Gastrocnemius medialis (tissue), 4 donors: ENCODE measurements around the gene MCF2L2. TPM values are rescaled to one million over a fixed set of nuclear protein-coding genes. Genes with fewer than 3 reads are reported as not detected.

Experiments
- ATAC-seq, 2 donors: fragments of 150-250 bp; one replicate each; pipeline ENCODE4 v1.9.1; 2016
- DNase-seq, 2 donors: peaks; one replicate each; pipeline ENCODE4 v3.0.0-alpha.2; 2019
- H3K27ac ChIP-seq, 4 donors: fragments of 200-600 bp; sonication (generic); 1 replicate in 1 of 4; 2 replicates in 3 of 4; pipeline ENCODE4 v1.5.1; 2016 to 2018; ENCODE audit warnings: mild to moderate bottlenecking in 2 of 4, moderate library complexity in 1 of 4
- H3K27me3 ChIP-seq, 3 donors: fragments of 200-600 bp; sonication (generic) in 2 of 3; 1 replicate in 1 of 3; 2 replicates in 2 of 3; pipeline versions ENCODE4 v1.5.1 to v1.6.0; 2016 to 2019; ENCODE audit warnings: mild to moderate bottlenecking in 1 of 3, moderate library complexity in 1 of 3
- H3K36me3 ChIP-seq, 2 donors: fragments of 200-600 bp; sonication (generic) in 1 of 2; one replicate each; pipeline ENCODE4 v1.5.1; 2017 to 2018
- H3K4me1 ChIP-seq, 2 donors: fragments of 200-600 bp; sonication (generic) in 1 of 2; one replicate each; pipeline ENCODE4 v1.5.1; 2016 to 2017; ENCODE audit warnings: mild to moderate bottlenecking in 2 of 2
- H3K4me3 ChIP-seq, 4 donors: fragments of 200-600 bp; sonication (generic) in 3 of 4; 1 replicate in 1 of 4; 2 replicates in 3 of 4; pipeline ENCODE4 v1.5.1; 2016 to 2019; ENCODE audit warnings: mild to moderate bottlenecking in 2 of 4
- H3K9me3 ChIP-seq, 3 donors: fragments of 200-600 bp; sonication (generic) in 2 of 3; 1 replicate in 1 of 3; 2 replicates in 2 of 3; pipeline ENCODE4 v1.5.1; 2016 to 2019
- POLR2A ChIP-seq, 2 donors: fragments of 450-650 bp; IDR thresholded peaks; one replicate each; pipeline ENCODE4 v1.6.1; 2017; ENCODE audit warnings: antibody characterized with exemption in 2 of 2, mild to moderate bottlenecking in 2 of 2, moderate library complexity in 2 of 2
- in situ Hi-C, 4 donors: fragments of 200-750 bp; cut with MboI; loops; one replicate each; pipeline versions ENCODE4 v1.15.0 to v1.8.0; 2017; ENCODE audit warnings: low sequenced_read_pairs in 4 of 4
- intact Hi-C: fragments of 100-400 bp; cut with DNase I; formaldehyde crosslinking; loops from one replicate; pipeline ENCODE4 v1.15.1; 2023; ENCODE audit warnings: low total_unique reads
- total RNA-seq, 4 donors: library from RNA; depleted of rRNA; stranded (reverse); fragments of >200 nt; gene quantifications; one replicate each; pipeline versions ENCODE4 v1.1.0 to v1.2.3, GENCODE V29; 2016
- TF ChIP-seq, protein P1 (sequence below), 5 experiments: fragments of 450-650 bp in 3 of 5; fragments of 200-600 bp in 2 of 5; sonication (generic) in 2 of 5; IDR thresholded peaks in 4 of 5; conservative IDR thresholded peaks in 1 of 5; 1 replicate in 4 of 5; 2 replicates in 1 of 5; pipeline ENCODE4 v1.5.1; 2016 to 2019; ENCODE audit warnings: antibody characterized with exemption in 5 of 5, mild to moderate bottlenecking in 3 of 5, moderate library complexity in 3 of 5

Gene MCF2L2
- total RNA-seq, 4 donors from 2014 or later = 0.27 to 0.61 (median 0.46) TPM

DNA sequence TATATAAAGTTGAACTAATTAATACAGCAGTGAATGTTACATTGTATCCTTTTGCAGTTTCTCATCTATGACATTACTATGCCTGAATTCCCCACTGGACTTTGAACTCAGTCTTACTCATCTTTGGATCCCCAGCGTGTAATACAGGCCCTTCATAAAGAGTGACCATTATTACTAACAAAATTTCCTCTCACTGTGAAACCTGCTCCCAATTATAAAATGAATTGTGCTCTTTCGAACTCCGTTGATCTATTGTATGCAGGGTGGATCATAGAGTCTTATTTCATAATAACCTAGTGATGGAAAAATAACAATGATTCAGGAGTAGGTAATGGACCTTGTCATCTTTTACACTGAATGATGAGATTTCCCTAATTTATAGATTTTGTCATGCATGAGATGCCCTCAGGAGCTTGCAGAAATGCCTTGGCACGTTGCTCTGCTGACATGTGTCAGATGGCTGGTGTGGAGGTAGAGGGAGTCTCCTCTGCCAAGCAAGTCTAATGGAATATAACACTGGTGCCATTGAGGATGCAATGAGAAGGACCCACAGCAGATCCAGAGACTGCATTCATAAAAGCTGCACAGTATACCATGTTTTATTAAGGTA, 149.8 kb downstream of the MCF2L2 start:
- Histone ChIP-seq H3K4me1 (peaks cover 5 to 11% of the 10 kb centered on the region in 2 donors), H3K36me3 (no peaks in the 10 kb centered on the region), H3K9me3 (no peaks in the 10 kb centered on the region), H3K4me3 (no peak overlapping the region), H3K27me3 (no peaks in the 10 kb centered on the region), H3K27ac (no peak overlapping the region)
- intact Hi-C loops = no loop called here
- ATAC-seq (no peak), DNase-seq (no peak)
- in situ Hi-C loops = no loop called here
- no peak for TF ChIP-seq POLR2A (IDR thresholded peaks at IDR 0.05)
- TF ChIP-seq, protein P1, sequence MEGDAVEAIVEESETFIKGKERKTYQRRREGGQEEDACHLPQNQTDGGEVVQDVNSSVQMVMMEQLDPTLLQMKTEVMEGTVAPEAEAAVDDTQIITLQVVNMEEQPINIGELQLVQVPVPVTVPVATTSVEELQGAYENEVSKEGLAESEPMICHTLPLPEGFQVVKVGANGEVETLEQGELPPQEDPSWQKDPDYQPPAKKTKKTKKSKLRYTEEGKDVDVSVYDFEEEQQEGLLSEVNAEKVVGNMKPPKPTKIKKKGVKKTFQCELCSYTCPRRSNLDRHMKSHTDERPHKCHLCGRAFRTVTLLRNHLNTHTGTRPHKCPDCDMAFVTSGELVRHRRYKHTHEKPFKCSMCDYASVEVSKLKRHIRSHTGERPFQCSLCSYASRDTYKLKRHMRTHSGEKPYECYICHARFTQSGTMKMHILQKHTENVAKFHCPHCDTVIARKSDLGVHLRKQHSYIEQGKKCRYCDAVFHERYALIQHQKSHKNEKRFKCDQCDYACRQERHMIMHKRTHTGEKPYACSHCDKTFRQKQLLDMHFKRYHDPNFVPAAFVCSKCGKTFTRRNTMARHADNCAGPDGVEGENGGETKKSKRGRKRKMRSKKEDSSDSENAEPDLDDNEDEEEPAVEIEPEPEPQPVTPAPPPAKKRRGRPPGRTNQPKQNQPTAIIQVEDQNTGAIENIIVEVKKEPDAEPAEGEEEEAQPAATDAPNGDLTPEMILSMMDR (IDR thresholded peaks at IDR 0.05 in 4 of 5, conservative IDR thresholded peaks at IDR 0.05 in 1 of 5) = no peak

DNA sequence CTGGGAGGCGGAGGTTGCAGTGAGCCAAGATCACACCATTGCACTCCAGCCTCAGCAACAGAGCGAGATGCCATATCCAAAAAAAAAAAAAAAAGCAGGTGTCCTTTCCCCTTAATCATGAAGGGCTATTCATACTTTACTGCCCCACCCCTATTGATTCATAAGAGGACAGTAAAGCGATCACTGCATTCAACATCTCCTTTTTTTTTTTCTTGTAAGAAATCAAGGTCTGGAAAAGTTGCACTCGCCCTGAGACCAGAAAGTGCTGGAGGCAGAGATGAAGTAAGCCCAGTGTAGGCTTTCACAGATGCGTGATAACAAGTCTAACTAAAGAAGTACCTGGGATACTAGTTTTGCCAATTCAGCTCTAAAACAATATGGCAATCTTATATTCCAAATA, 151.2 kb downstream of the MCF2L2 start:
- intact Hi-C loops (no loop called here), in situ Hi-C loops (no loop called here)
- Histone ChIP-seq H3K4me1 (peaks cover 11 to 13% of the 10 kb centered on the region in 2 donors), H3K4me3 (no peak overlapping the region), H3K27ac (no peak overlapping the region), H3K36me3 (no peaks in the 10 kb centered on the region), H3K27me3 (no peaks in the 10 kb centered on the region), H3K9me3 (no peaks in the 10 kb centered on the region)
- no peak for TF ChIP-seq POLR2A (IDR thresholded peaks at IDR 0.05)
- TF ChIP-seq, protein P1 (IDR thresholded peaks at IDR 0.05 in 4 of 5, conservative IDR thresholded peaks at IDR 0.05 in 1 of 5) = no peak
- ATAC-seq (no peak), DNase-seq (no peak)

DNA sequence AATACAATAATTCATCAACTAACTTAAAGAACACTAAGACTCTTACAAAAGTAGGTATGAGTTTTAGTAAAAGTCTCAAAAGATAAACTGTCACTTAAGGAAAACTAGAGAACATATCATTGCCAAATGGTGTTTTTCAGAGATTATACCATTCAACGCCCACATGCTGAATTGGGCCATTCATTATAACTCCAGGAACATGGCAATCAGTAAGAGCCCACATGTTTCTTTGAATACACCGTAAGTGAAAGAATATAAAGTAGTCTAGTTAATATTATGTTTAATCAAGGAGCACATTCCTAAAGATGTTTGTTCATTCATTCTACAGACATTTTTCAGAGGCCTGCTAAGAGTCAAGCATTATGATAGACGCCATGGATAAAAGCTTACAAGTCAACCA, 152.5 kb downstream of the MCF2L2 start:
- H3K27me3 ChIP-seq = no peaks in the 10 kb centered on the region
- peaks cover 17 to 21% of the 10 kb centered on the region in 2 donors for H3K4me1 ChIP-seq
- no peaks in the 10 kb centered on the region for H3K9me3 ChIP-seq
- intact Hi-C loops (no loop called here), in situ Hi-C loops (no loop called here)
- H3K27ac ChIP-seq = no peak overlapping the region
- TF ChIP-seq, protein P1 (IDR thresholded peaks at IDR 0.05 in 4 of 5, conservative IDR thresholded peaks at IDR 0.05 in 1 of 5) = no peak
- no peak for TF ChIP-seq POLR2A (IDR thresholded peaks at IDR 0.05)
- H3K36me3 ChIP-seq = no peaks in the 10 kb centered on the region
- ATAC-seq (no peak), DNase-seq (no peak)
- no peak overlapping the region for H3K4me3 ChIP-seq

DNA sequence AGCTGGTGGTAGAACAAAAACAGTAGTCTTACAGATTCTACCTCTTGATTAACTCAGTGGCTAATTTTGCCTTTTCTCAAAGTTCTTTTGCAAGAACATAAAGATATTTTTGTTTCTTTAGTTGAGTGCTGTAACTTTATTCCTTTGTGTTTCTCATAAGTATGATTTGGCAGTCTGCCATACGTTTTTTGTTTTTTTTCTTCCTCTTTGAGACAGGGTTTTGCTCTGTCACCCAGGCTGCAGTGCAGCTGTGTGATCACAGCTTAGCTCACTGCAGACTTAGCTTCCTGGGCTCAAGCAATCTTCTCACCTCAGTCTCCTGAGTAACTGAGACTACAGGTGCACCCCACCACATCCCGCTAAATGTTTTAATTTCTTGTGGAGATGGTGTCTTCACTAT, 153.0 kb downstream of the MCF2L2 start:
- TF ChIP-seq POLR2A (IDR thresholded peaks at IDR 0.05) = no peak
- H3K27ac ChIP-seq = no peak overlapping the region
- H3K4me1 ChIP-seq = peaks cover 17 to 21% of the 10 kb centered on the region in 2 donors
- no peaks in the 10 kb centered on the region for H3K27me3 ChIP-seq
- ATAC-seq (no peak), DNase-seq (no peak)
- H3K9me3 ChIP-seq = no peaks in the 10 kb centered on the region
- H3K4me3 ChIP-seq = no peak overlapping the region
- in situ Hi-C loops = no loop called here
- intact Hi-C loops = no loop called here
- no peaks in the 10 kb centered on the region for H3K36me3 ChIP-seq

DNA sequence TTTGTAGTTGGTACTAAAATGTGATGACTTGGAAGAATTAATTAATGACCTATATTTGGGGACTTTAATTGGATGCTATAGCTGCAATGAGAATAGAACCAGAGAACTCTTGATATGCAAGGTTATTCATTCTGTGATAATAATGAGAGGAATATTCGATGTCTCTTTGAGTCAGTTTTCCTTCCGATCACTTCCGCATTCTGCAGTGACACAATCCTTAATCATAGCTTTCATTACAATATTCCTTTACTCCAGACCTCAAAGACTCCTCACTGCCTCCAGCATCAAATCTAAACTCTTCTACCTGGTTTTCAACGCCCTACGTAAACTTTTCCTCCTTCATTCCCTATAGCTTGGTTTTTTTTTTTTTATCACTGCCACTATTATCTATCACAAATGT, 153.8 kb downstream of the MCF2L2 start:
- H3K27me3 ChIP-seq = no peaks in the 10 kb centered on the region
- in situ Hi-C loops (no loop called here), intact Hi-C loops (no loop called here)
- no peaks in the 10 kb centered on the region for H3K36me3 ChIP-seq
- TF ChIP-seq POLR2A (IDR thresholded peaks at IDR 0.05) = no peak
- TF ChIP-seq, protein P1 (IDR thresholded peaks at IDR 0.05 in 4 of 5, conservative IDR thresholded peaks at IDR 0.05 in 1 of 5) = no peak
- no peak for DNase-seq
- peaks cover 17 to 21% of the 10 kb centered on the region in 2 donors for H3K4me1 ChIP-seq
- no peaks in the 10 kb centered on the region for H3K9me3 ChIP-seq
- no peak for ATAC-seq
- no peak overlapping the region for H3K4me3 ChIP-seq
- H3K27ac ChIP-seq = no peak overlapping the region
